Inflammatory macrophage treated with lipopolysaccharide for 1 hour (primary cell): ENCODE data around the gene ELOA.
A peak's percentile ranks its signal among the peaks of the same experiment; 100 is the strongest.
"Not testable (repeated sequence)": the region's sequence is repeated elsewhere in the genome, so short reads cannot be mapped to it uniquely, and the experiment has no call there.

Experiments
- DNase-seq, 2 donors: peaks; one replicate each; pipeline ENCODE4 v3.0.0-alpha.2; 2020 to 2022

Gene ELOA

GRCh38 chr1:23802809-23803342 lies 59.6 kb downstream of the ELOA start:
- not testable (repeated sequence) for DNase-seq

DNA sequence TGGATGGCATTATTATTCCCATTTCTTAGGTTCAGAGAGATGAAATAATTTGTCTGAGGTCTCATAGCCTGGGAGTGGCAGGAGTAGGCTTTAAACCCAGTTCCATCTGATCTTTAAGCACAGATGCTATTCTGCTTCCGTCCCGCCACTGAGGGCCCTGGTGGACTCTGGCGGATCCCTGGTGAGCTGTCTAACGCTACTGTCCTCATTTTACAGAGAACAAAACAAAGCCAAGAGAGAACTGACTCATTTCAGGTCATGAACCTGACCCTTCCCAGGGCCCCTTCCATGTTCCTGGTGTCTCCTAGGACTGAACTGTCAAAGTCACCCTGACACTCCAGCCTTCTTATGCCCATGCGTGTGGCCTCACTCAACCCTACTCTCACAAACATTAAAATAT lies 60.4 kb downstream of the ELOA start:
- no peak for DNase-seq

DNA sequence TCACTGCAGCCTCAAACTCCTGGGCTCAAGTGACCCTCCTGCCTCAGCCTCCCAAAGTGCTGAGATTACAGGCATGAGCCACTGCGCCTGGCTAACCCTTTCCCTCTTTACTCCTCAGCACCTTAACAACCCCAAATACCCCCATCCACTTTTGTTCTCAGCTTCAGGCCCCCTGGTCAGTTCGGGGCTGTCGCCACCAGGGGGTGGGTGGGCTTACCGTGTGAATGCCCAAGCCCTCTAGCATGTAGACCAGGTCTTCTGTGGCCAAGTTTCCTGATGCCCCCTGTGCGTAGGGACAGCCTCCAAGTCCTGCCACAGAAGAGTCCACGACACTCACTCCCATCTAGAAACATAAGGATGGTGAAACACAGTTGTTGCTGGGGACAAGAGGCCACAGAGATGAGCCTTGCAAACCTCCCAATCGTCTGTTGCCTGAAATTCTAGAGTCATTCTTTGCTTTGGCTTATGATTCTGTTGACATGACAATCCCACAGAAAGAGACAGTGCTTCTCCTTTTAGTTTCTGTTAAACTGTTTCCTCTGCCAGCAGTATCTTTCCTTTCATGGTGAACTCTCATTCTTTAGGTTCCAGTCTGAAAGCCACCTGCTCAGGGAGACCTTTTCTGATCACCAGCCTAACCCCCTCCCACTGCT lies 61.0 kb downstream of the ELOA start:
- DNase-seq: no peak

GRCh38 chr1:23805025-23805424 lies 61.8 kb downstream of the ELOA start:
- DNase-seq: no peak

- DNase-seq: no peak
These were observed 63.0 kb downstream of the ELOA start for GRCh38 chr1:23806280-23806679.

- DNase-seq: no peak
These were observed 64.2 kb downstream of the ELOA start for GRCh38 chr1:23807453-23807852.

- DNase-seq: peak; percentile 84 to 94
These were observed 66.5 kb downstream of the ELOA start for GRCh38 chr1:23809751-23810171.

- DNase-seq: peak; percentile 79 to 94
These were observed 67.7 kb downstream of the ELOA start for GRCh38 chr1:23810818-23811540.
